ENCODE measurements around the gene UXS1.
"Not testable (repeated sequence)": the region's sequence is repeated elsewhere in the genome, so short reads cannot be mapped to it uniquely, and the experiment has no call there.

UXS1 gene

GRCh38 chr2:106193977-106194778 lies at the start of gene UXS1:
Gene UXS1, minus strand, starts transcription at chr2:106194301. Its CDS starts 60 bp downstream, at chr2:106194241.
- peak; percentile 97 for DNase-seq

DNA sequence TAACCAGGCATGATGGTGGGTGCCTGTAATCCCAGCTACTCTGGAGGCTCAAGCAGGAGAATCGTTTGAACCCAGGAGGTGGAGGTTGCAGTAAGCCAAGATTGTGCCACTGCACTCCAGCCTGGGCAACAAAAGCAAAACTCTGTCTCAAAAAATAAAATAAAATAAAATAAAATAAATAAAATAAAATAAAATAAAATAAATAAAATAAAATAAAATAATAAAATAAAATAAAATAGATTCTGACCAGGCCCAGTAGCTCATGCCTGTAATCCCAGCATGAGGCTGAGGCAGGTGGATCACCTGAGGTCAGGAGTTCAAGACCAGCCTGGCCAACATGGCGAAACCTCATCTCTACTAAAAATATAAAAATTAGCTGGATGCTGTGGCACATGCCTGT lies 45.4 kb upstream of the UXS1 start:
- not testable (repeated sequence) for DNase-seq

DNA sequence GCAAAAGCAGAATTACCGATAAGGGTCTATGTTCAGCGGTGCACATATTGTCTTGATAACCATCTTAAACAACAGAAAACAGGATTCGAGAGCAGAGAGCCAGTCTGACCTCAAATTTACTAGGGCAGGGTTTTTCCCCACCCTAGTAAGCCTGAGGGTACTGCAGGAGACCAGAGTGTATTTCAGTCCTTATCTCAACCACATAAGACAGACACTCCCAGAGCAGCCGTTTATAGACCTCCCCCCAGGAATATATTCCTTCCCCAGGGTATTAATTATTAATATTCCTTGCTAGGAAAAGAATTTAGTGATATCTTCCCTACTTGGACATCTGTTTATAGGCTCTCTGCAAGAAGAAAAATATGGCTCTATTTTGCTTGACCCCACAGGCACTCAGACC lies 41.3 kb upstream of the UXS1 start:
- not testable (repeated sequence) for DNase-seq

- no peak for DNase-seq
Observed at GRCh38 chr2:106233350-106233706, 39.2 kb upstream of the UXS1 start.

DNA sequence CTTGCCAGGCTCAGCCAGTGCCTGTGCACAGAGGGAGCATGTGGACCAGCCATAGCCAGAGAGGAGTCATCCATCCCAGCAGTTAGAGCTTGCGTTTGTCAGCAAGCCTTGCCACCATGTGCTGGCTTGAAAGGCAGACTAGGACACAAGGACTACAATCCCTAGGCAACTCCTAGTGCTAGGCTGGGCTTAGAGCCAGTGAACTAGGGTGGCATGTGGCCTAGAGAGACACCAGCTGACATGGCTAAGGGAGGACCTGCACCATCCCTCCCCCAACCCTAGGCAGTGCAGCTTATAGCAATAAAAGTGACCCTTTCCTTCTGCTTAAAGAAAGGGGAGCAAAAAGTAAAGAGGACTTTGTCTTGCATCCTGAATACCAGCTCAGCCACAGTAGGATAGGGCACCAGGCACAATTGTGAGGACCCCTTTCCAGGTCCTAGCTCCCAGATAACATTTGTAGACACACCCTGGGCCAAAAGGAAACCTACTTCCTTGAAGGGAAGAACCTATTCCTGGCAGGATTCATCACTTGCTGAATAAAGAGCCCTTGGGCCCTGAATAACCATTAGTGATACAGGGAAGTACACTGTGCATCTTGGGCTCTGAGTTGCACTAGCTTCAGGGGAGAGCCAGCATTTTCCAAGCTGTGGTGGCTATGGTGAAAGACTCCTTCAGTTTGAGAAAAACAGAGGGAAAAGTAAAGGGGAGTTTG lies 38.7 kb upstream of the UXS1 start:
- no peak for DNase-seq

- DNase-seq, result no peak
Observed at GRCh38 chr2:106223347-106223746, 29.2 kb upstream of the UXS1 start.

DNA sequence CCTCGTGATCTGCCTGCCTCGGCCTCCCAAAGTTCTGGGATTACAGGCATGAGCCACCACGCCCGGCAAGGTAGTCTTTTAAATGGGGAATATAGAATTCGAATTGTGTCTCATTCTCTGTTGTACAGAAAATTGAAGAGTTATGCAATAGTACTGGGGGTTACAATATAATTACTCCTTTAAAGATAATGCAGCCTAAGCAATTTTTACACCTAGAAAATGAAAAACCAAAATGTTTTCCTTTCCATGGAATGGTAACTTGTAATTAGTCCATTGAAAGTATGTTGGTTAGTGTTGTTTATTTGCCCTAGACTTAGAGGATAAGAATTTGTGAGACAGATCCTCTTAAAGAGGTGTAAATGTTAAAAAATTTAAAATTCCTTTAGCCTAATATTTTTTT lies 28.0 kb upstream of the UXS1 start:
- DNase-seq, result not testable (repeated sequence)

DNA sequence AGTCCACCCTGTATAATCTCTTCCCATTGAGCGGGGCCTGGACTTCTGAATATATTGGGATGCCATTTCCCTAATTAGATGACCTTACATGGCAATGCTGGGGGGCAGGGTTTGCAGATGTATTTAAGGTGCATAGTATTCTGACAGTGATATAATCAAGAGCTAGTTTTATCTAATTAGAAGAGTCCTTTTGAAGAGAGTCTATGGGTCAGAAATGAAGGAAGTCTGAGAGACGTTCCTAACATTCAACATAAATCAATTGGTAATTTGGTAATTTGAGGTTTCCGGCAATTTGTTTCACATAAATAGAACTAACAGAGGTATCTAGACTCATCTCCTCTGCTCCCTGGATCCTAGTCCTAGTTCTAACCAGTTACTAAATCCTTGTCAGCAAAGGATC lies 25.7 kb upstream of the UXS1 start:
- DNase-seq, result no peak

DNA sequence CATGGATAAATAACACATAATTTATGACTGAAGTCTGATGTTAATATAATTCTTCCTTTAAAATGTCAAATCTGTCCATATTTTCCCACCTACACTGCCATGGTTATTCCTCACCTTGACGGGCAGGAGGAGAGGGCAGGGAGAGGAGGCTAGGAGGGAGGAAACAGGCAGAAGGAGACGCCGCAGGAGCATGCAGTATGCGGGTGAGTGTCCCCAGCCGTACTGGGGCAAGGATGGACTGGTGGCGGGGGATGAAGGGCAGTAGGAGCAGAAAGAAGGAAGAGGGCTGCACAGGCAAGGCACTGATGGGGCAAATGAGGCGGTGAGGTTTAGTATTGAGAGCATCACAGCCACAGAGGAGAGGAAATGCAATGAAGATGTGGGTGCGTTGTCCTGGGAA lies 25.1 kb upstream of the UXS1 start:
- DNase-seq, result not testable (repeated sequence)

GRCh38 chr2:106208874-106209273 lies 14.8 kb upstream of the UXS1 start:
- DNase-seq, result no peak

DNA sequence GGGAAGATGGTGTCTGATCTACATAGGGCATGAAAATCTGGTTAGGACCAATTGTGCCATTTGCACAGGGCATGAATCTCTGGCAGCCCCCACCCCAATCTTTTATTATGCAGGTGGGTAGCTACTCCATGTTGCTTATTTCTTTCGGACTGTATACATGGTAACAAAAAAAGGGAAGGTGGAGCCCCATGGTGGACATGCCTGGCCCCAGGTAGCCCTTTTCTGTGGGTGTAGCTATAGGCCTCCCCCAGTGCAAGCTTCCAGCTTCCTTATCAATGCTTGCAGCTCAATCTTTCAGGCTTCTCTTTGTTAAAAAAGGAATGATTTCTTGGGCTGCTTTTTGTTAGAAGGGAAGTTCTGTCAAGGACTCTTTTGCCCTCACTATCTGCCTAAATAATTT lies 14.3 kb upstream of the UXS1 start:
- DNase-seq, result no peak

- DNase-seq, result no peak
Observed at GRCh38 chr2:106207246-106207645, 13.1 kb upstream of the UXS1 start.

- no peak for DNase-seq
Observed at GRCh38 chr2:106205488-106205887, 11.4 kb upstream of the UXS1 start.

DNA sequence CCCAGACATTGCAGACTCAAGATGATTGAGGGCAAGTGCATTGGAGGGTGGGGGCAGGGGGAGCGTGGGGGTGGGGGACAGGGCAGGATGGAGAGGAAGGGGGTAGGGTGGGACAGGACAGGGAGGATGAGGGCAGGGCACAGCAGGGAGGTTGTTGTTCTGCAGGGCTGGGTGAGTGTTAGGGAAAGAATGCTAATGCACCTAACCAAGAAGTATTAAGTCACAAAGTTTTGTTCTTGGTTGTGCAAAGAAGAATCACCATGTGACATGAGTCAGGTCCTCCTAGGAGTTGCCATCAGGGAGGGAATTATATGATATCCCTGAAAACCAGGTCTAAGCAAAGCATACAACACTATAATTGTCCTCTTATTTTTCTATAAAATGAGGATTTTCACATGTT lies 10.4 kb upstream of the UXS1 start:
- DNase-seq, result not testable (repeated sequence)

- no peak for DNase-seq
Observed at GRCh38 chr2:106201661-106202060, 7.6 kb upstream of the UXS1 start.

DNA sequence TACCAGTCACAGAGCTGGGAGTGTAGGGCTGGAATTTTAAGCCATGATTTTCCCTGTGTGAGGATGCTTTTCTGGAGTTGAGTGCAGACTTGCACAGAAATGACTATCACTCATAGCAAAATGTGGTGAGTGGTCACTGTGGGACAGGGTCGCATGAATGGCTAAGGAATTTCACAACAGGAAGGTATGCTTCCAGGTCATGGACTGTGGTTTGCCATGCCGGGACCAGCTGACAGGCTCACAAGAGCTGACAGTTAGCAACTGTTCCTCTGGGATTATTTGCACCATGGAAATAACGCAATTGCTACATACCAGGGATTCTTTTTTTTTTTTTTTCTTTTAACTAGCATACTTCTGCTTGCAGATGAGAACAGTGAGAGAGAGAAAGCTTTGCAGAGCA lies 3.8 kb upstream of the UXS1 start:
- DNase-seq, result peak; percentile 97

DNA sequence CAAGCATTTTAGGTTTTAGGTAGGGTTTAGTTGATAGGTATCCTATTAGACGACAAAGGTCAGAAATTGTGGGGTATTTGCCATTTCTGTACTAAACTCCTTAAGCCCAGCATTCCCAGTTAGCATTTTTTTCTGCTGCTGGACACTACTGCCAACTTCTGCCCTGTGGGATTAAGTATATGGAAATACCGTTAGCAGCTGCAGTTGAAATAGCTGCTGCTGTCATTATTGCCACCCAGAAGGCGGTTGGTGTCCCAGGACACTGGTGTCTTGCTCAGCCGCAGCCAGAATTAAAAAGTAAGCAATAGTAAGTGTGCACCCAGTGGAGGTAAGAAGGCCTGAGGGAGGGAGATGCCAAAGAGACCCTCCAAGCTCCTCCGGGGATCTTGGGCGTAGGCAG lies 1.9 kb upstream of the UXS1 start:
- no peak for DNase-seq

- DNase-seq, result no peak
Observed at GRCh38 chr2:106195456-106195855, 1.4 kb upstream of the UXS1 start.

- no peak for DNase-seq
Observed at GRCh38 chr2:106193690-106193976, 468 bp downstream of the UXS1 start.

- peak; percentile 88 for DNase-seq
Observed at GRCh38 chr2:106192752-106193689, 1.1 kb downstream of the UXS1 start.

- DNase-seq, result no peak
Observed at GRCh38 chr2:106191511-106192016, 2.5 kb downstream of the UXS1 start.

GRCh38 chr2:106189764-106190468 lies 4.2 kb downstream of the UXS1 start:
- DNase-seq, result peak; percentile 12

- DNase-seq, result no peak
Observed at GRCh38 chr2:106189325-106189724, 4.8 kb downstream of the UXS1 start.

All from fibroblast of upper back skin (primary cell).